DOHH2 (cell line): ENCODE data around the gene BIK.
A peak's percentile ranks its signal among the peaks of the same experiment; 100 is the strongest.

ENCODE experiments used
- H3F3A ChIP-seq: fragments of 200-600 bp; sonication (generic), shearing (Covaris generic); 2 replicates; pipeline ENCODE4 v1.6.0; 2016; ENCODE audit warnings: antibody characterized with exemption, mild to moderate bottlenecking; ENCODE audit not compliant: control insufficient read depth, insufficient read depth
- H3K27ac ChIP-seq: fragments of 200-600 bp; sonication (generic); 2 replicates; pipeline ENCODE4 v1.5.1; 2014; ENCODE audit warnings: low read depth, mild to moderate bottlenecking, low read length, moderate library complexity
- H3K27me3 ChIP-seq: fragments of 200-600 bp; sonication (generic); 2 replicates; pipeline ENCODE4 v1.6.1; 2014; ENCODE audit warnings: mild to moderate bottlenecking, low read length, mixed read lengths; ENCODE audit not compliant: control insufficient read depth
- H3K36me3 ChIP-seq: fragments of 200-600 bp; sonication (generic); 2 replicates; pipeline ENCODE4 v1.6.1; 2014; ENCODE audit warnings: mild to moderate bottlenecking, low read length, moderate library complexity, mixed read lengths; ENCODE audit not compliant: control insufficient read depth
- H3K4me1 ChIP-seq: fragments of 200-600 bp; sonication (generic); 2 replicates; pipeline ENCODE4 v1.6.1; 2014; ENCODE audit warnings: mild to moderate bottlenecking, low read length, mixed read lengths; ENCODE audit not compliant: control insufficient read depth
- H3K4me2 ChIP-seq: fragments of 200-600 bp; sonication (generic); 2 replicates; pipeline ENCODE4 v1.6.0; 2014; ENCODE audit warnings: mild to moderate bottlenecking, low read length, moderate library complexity
- H3K4me3 ChIP-seq: fragments of 200-600 bp; sonication (generic); 2 replicates; pipeline ENCODE4 v1.5.1; 2014; ENCODE audit warnings: mild to moderate bottlenecking, low read length, mixed read lengths
- H3K79me2 ChIP-seq: fragments of 200-600 bp; sonication (generic); 2 replicates; pipeline ENCODE4 v1.6.1; 2014; ENCODE audit warnings: mild to moderate bottlenecking, low read length, mixed read lengths; ENCODE audit not compliant: control insufficient read depth
- H3K9me2 ChIP-seq: fragments of 200-600 bp; sonication (generic); replicated peaks from 2 replicates; pipeline ENCODE4 v1.6.1; 2014; ENCODE audit warnings: mild to moderate bottlenecking, low read length, mixed read lengths; ENCODE audit not compliant: control insufficient read depth
- H3K9me3 ChIP-seq: fragments of 200-600 bp; sonication (generic); 2 replicates; pipeline ENCODE4 v1.6.1; 2014; ENCODE audit warnings: antibody characterized with exemption, low read length, mixed read lengths; ENCODE audit not compliant: control insufficient read depth, insufficient read depth
- H4K20me1 ChIP-seq: fragments of 200-600 bp; sonication (generic); 2 replicates; pipeline ENCODE4 v1.6.0; 2014; ENCODE audit warnings: low read depth, mild to moderate bottlenecking, antibody characterized with exemption, low read length, moderate library complexity; ENCODE audit not compliant: control insufficient read depth, insufficient read depth
- CTCF ChIP-seq: fragments of 200-600 bp; sonication (generic); IDR thresholded peaks from one replicate; pipeline ENCODE4 v1.5.1; 2014; ENCODE audit warnings: antibody characterized with exemption, mild to moderate bottlenecking, low read depth, low read length; ENCODE audit not compliant: poor library complexity, severe bottlenecking
- EZH2phosphoT487 ChIP-seq: fragments of 200-600 bp; sonication (generic); IDR thresholded peaks from 2 replicates; pipeline ENCODE4 v1.6.1; 2017; ENCODE audit warnings: borderline replicate concordance, mild to moderate bottlenecking, antibody characterized with exemption, low read length, moderate library complexity, mixed read lengths

The BIK gene

GRCh38 chr22:43163241-43163795 lies 52.8 kb downstream of the BIK start:
- H3K27ac ChIP-seq: no peak overlapping the region
- H4K20me1 ChIP-seq: no peaks in the 10 kb centered on the region
- no peaks in the 10 kb centered on the region for H3K79me2 ChIP-seq
- H3K9me3 ChIP-seq: no peaks in the 10 kb centered on the region
- H3K9me2 ChIP-seq: no peaks in the 10 kb centered on the region
- H3F3A ChIP-seq: no peaks in the 10 kb centered on the region
- H3K4me3 ChIP-seq: no peak overlapping the region
- H3K4me2 ChIP-seq: peak overlapping the region; percentile 37
- H3K4me1 ChIP-seq: peaks cover 10% of the 10 kb centered on the region
- TF ChIP-seq CTCF (no peak), EZH2phosphoT487 (no peak)
- peaks cover 17% of the 10 kb centered on the region for H3K27me3 ChIP-seq
- H3K36me3 ChIP-seq: peaks cover 8% of the 10 kb centered on the region

- Histone ChIP-seq H3K9me3 (no peaks in the 10 kb centered on the region), H3K79me2 (no peaks in the 10 kb centered on the region), H3F3A (no peaks in the 10 kb centered on the region), H3K4me3 (no peak overlapping the region), H3K27me3 (peaks cover 17% of the 10 kb centered on the region), H3K36me3 (peaks cover 13% of the 10 kb centered on the region), H3K9me2 (no peaks in the 10 kb centered on the region), H3K4me1 (peaks cover 10% of the 10 kb centered on the region), H3K27ac (no peak overlapping the region), H3K4me2 (no peak overlapping the region), H4K20me1 (no peaks in the 10 kb centered on the region)
- TF ChIP-seq EZH2phosphoT487 (no peak), CTCF (no peak)
Measured at GRCh38 chr22:43164636-43165035, 54.1 kb downstream of the BIK start.

GRCh38 chr22:43166132-43166930 lies 55.8 kb downstream of the BIK start:
- Histone ChIP-seq H3K27me3 (peaks cover 17% of the 10 kb centered on the region), H3K4me2 (no peak overlapping the region), H4K20me1 (no peaks in the 10 kb centered on the region), H3K79me2 (no peaks in the 10 kb centered on the region), H3K4me1 (peaks cover 10% of the 10 kb centered on the region), H3K36me3 (peaks cover 26% of the 10 kb centered on the region), H3K9me3 (no peaks in the 10 kb centered on the region), H3K27ac (no peak overlapping the region), H3K9me2 (no peaks in the 10 kb centered on the region), H3K4me3 (no peak overlapping the region), H3F3A (no peaks in the 10 kb centered on the region)
- TF ChIP-seq EZH2phosphoT487: no peak
- TF ChIP-seq CTCF: no peak
